B cell (primary cell): ENCODE results near the gene FUT9. TPM values are rescaled to one million over a fixed set of nuclear protein-coding genes. Genes with fewer than 3 reads are reported as not detected.

Source experiments
- ATAC-seq: fragments of 200-7000 bp; cut with Tn5 transposase; one replicate; pipeline ENCODE4 v1.10.0; 2021; ENCODE audit warnings: low read depth, mild to moderate bottlenecking, moderate number of reproducible peaks, moderate library complexity
- CTCF ChIA-PET: fragments of 350-600 bp; sonication (Branson Sonifier 250); formaldehyde crosslinking; loops from one replicate; lab custom pipeline; 2021; ENCODE audit warnings: antibody characterized with exemption, inconsistent platforms; lab: Charles Lee
- POLR2A ChIA-PET: fragments of 350-600 bp; sonication (Branson Sonifier 250); formaldehyde crosslinking; loops from one replicate; lab custom pipeline; 2021; ENCODE audit warnings: antibody characterized with exemption; lab: Charles Lee
- DNase-seq: peaks from one replicate; pipeline ENCODE4 v3.0.0; 2013
- H2AFZ ChIP-seq: 2 replicates; pipeline ENCODE4 v1.6.1; 2012; ENCODE audit warnings: mild to moderate bottlenecking, low read depth, low read length; ENCODE audit not compliant: insufficient read depth, poor library complexity, severe bottlenecking
- H3K27ac ChIP-seq, 2 donors: 1 replicate in 1 of 2; 2 replicates in 1 of 2; pipeline ENCODE4 v1.5.1; 2012 to 2013; ENCODE audit warnings: low read length in 2 of 2, mild to moderate bottlenecking in 2 of 2, moderate library complexity in 1 of 2
- H3K27me3 ChIP-seq, 4 experiments: fragments of 200-600 bp in 1 of 4; sonication (generic) in 1 of 4; replicated peaks in 1 of 4; 1 replicate in 2 of 4; 2 replicates in 2 of 4; pipeline versions ENCODE4 v1.6.1 to v1.7.0; 2013 to 2016; ENCODE audit warnings: low read length in 3 of 4, mild to moderate bottlenecking in 2 of 4, mixed read lengths in 1 of 4, moderate library complexity in 1 of 4; ENCODE audit not compliant: insufficient read depth in 4 of 4, control insufficient read depth in 3 of 4; ENCODE audit errors: control extremely low read depth in 1 of 4
- H3K36me3 ChIP-seq, 2 experiments: replicated peaks in 1 of 2; 1 replicate in 1 of 2; 2 replicates in 1 of 2; pipeline versions ENCODE4 v1.6.1 to v1.7.1; 2013; ENCODE audit warnings: low read length in 1 of 2; ENCODE audit not compliant: insufficient read depth in 2 of 2, control insufficient read depth in 1 of 2; ENCODE audit errors: control extremely low read depth in 1 of 2, extremely low read depth in 1 of 2
- H3K4me1 ChIP-seq, 2 donors: fragments of 200-600 bp in 1 of 2; sonication (generic) in 1 of 2; 1 replicate in 1 of 2; 2 replicates in 1 of 2; pipeline versions ENCODE4 v1.5.1 to v1.6.1; 2013 to 2017; ENCODE audit warnings: low read length in 2 of 2; ENCODE audit not compliant: control insufficient read depth in 2 of 2, insufficient read depth in 2 of 2
- H3K4me2 ChIP-seq: replicated peaks from 2 replicates; pipeline ENCODE3; 2012; ENCODE audit warnings: mild to moderate bottlenecking, low read depth, low read length; ENCODE audit not compliant: poor library complexity, severe bottlenecking
- H3K4me3 ChIP-seq, 5 experiments: fragments of 200-600 bp in 1 of 5; sonication (generic) in 1 of 5; 1 replicate in 3 of 5; 2 replicates in 2 of 5; pipeline versions ENCODE4 v1.5.1 to v1.7.0; 2011 to 2016; ENCODE audit warnings: low read length in 4 of 5, mild to moderate bottlenecking in 4 of 5, low read depth in 2 of 5, control low read depth in 1 of 5, moderate library complexity in 1 of 5; ENCODE audit not compliant: insufficient read depth in 1 of 5; ENCODE audit errors: control extremely low read depth in 1 of 5, extremely low read depth in 1 of 5
- H3K79me2 ChIP-seq: fragments of 200-600 bp; sonication (generic); one replicate; pipeline ENCODE4 v1.6.0; 2016; ENCODE audit warnings: low read length; ENCODE audit not compliant: control insufficient read depth, insufficient read depth
- H3K9ac ChIP-seq: fragments of 200-600 bp; sonication (generic); 2 replicates; pipeline ENCODE4 v1.6.1; 2017; ENCODE audit warnings: mild to moderate bottlenecking, low read length, moderate library complexity
- H3K9me3 ChIP-seq, 3 donors: one replicate each; pipeline versions ENCODE4 v1.6.1 to v1.7.1; 2013; ENCODE audit warnings: low read length in 2 of 3; ENCODE audit not compliant: control insufficient read depth in 2 of 3, insufficient read depth in 1 of 3; ENCODE audit errors: control extremely low read depth in 1 of 3
- H4K20me1 ChIP-seq: 2 replicates; pipeline ENCODE4 v1.6.0; 2012; ENCODE audit warnings: mild to moderate bottlenecking, low read length; ENCODE audit not compliant: insufficient read depth, control insufficient read depth, poor library complexity, severe bottlenecking
- H3K27ac Mint-ChIP-seq: one replicate; pipeline ENCODE4 v1.8.0; 2021; ENCODE audit warnings: mixed read lengths
- H3K27me3 Mint-ChIP-seq: one replicate; pipeline ENCODE4 v1.8.0; 2021; ENCODE audit warnings: mixed read lengths
- H3K4me1 Mint-ChIP-seq: one replicate; pipeline ENCODE4 v1.8.0; 2021; ENCODE audit warnings: mixed read lengths
- H3K4me3 Mint-ChIP-seq: one replicate; pipeline ENCODE4 v1.8.0; 2021; ENCODE audit warnings: mixed read lengths
- H3K9me3 Mint-ChIP-seq: one replicate; pipeline ENCODE4 v1.8.0; 2022; ENCODE audit warnings: mixed read lengths; ENCODE audit not compliant: insufficient read depth
- EZH2 ChIP-seq: IDR thresholded peaks from 2 replicates; pipeline ENCODE4 v1.6.1; 2012; ENCODE audit warnings: borderline replicate concordance, low read depth, mild to moderate bottlenecking, moderate library complexity, low read length; ENCODE audit not compliant: insufficient read depth, poor library complexity, severe bottlenecking
- WGBS: methylation state at CpG from one replicate; pipeline ENCODE4 v1.1.5; 2013; ENCODE audit warnings: missing lambda C conversion rate; ENCODE audit not compliant: insufficient coverage; 5-methylcytosine and 5-hydroxymethylcytosine counted together
- intact Hi-C: fragments of 100-400 bp; cut with micrococcal nuclease; formaldehyde crosslinking; loops from one replicate; pipeline ENCODE4 v1.10.0; 2022
- polyA plus RNA-seq: library from polyadenylated mRNA; depleted of rRNA; stranded (reverse); fragments of >200 nt; gene quantifications from 2 replicates; pipeline ENCODE4 v1.2.3, GENCODE V29; 2012
- total RNA-seq, 2 donors: library from RNA; stranded (reverse); fragments of 120-200 nt in 1 of 2; gene quantifications; 1 replicate in 1 of 2; 2 replicates in 1 of 2; pipeline versions ENCODE4 v1.2.3 to v1.2.4, GENCODE V29; 2013 to 2022
- TF ChIP-seq, protein P1 (sequence below): fragments of 200-600 bp; IDR thresholded peaks from one replicate; pipeline ENCODE4 v1.8.0; 2022; ENCODE audit warnings: antibody characterized with exemption, mild to moderate bottlenecking

FUT9 gene
- total and polyA plus RNA-seq, 2 donors (not counting 1 experiment from before 2014, with no cell fraction given): not detected

DNA sequence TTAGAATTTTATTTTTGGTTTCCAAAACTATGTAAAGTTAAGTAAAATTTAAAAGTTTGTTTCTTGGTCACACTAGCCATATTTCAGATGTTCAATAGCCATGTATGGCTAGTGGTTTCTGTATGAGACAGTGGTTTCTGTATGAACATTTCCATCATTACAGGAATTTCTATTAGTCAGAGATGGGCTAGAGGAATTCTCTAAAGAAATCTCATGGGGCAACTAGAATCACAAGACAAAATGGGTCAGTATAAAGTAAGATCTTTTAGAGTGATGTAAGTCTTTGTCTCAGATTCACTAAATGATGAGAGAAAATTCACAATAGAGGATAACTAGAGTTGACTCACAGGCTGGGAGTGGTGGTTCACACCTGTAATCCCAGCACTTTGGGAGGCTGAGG is 149.0 kb downstream of the FUT9 start:
- intact Hi-C loops: no loop called here
- Histone ChIP-seq H2AFZ (no peak overlapping the region), H3K4me1 (no peaks in the 10 kb centered on the region), H3K36me3 (no peaks in the 10 kb centered on the region), H3K79me2 (no peaks in the 10 kb centered on the region), H3K9ac (no peak overlapping the region), H4K20me1 (no peaks in the 10 kb centered on the region), H3K27ac (no peak overlapping the region), H3K4me3 (no peak overlapping the region), H3K27me3 (no peaks in the 10 kb centered on the region), H3K4me2 (no peak overlapping the region), H3K9me3 (no peaks in the 10 kb centered on the region)
- Mint-ChIP-seq H3K9me3 (no peaks in the 10 kb centered on the region), H3K4me3 (no peak overlapping the region), H3K27ac (no peak overlapping the region), H3K27me3 (no peaks in the 10 kb centered on the region), H3K4me1 (no peaks in the 10 kb centered on the region)
- no peak for TF ChIP-seq EZH2
- TF ChIP-seq, protein P1, sequence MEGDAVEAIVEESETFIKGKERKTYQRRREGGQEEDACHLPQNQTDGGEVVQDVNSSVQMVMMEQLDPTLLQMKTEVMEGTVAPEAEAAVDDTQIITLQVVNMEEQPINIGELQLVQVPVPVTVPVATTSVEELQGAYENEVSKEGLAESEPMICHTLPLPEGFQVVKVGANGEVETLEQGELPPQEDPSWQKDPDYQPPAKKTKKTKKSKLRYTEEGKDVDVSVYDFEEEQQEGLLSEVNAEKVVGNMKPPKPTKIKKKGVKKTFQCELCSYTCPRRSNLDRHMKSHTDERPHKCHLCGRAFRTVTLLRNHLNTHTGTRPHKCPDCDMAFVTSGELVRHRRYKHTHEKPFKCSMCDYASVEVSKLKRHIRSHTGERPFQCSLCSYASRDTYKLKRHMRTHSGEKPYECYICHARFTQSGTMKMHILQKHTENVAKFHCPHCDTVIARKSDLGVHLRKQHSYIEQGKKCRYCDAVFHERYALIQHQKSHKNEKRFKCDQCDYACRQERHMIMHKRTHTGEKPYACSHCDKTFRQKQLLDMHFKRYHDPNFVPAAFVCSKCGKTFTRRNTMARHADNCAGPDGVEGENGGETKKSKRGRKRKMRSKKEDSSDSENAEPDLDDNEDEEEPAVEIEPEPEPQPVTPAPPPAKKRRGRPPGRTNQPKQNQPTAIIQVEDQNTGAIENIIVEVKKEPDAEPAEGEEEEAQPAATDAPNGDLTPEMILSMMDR: no peak
- ATAC-seq: no peak
- POLR2A ChIA-PET: no interaction called here
- CTCF ChIA-PET: no interaction called here
- no peak for DNase-seq

DNA sequence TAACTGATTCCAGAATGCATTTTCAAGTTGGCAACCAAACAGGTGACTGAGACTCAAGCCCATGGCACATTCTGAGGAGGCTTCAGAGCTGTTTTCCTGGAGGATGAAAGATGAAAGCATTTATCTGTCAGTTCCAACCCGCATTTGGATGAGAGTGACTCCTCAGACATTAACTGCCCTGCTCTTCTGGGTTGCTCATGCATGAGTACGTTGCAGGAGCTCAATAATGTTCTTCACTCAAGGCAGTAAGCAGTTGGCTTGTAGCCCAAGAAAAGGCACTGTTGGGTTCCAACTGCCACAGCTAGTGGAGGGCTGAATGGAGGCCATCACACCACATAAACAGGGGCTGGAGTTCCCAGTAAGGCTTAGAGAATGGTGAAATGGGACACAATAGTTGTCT is 155.3 kb downstream of the FUT9 start:
- no peaks in the 10 kb centered on the region for H3K4me1 ChIP-seq
- no peak overlapping the region for H2AFZ ChIP-seq
- no peaks in the 10 kb centered on the region for H3K27me3 ChIP-seq
- Mint-ChIP-seq H3K4me1 (no peaks in the 10 kb centered on the region), H3K27me3 (no peaks in the 10 kb centered on the region), H3K27ac (no peak overlapping the region), H3K4me3 (no peak overlapping the region), H3K9me3 (no peaks in the 10 kb centered on the region)
- 86% methylated on average over 1 of the region's 2 CpGs for WGBS
- DNase-seq: no peak
- H3K27ac ChIP-seq: no peak overlapping the region
- no peaks in the 10 kb centered on the region for H3K79me2 ChIP-seq
- ChIA-PET POLR2A (no interaction called here), CTCF (no interaction called here)
- H3K36me3 ChIP-seq: no peaks in the 10 kb centered on the region
- no peak for TF ChIP-seq EZH2
- TF ChIP-seq, protein P1: no peak
- ATAC-seq: no peak
- H4K20me1 ChIP-seq: no peaks in the 10 kb centered on the region
- no peak overlapping the region for H3K9ac ChIP-seq
- H3K4me2 ChIP-seq: no peak overlapping the region
- intact Hi-C loops: no loop called here
- no peak overlapping the region for H3K4me3 ChIP-seq
- no peaks in the 10 kb centered on the region for H3K9me3 ChIP-seq
